ENCODE measurements around the gene PSORS1C2. TPM values are rescaled to one million over a fixed set of nuclear protein-coding genes. Genes with fewer than 3 reads are reported as not detected.

PSORS1C2 gene
- total and polyA plus RNA-seq, 2 experiments from 2014 or later: not detected

GRCh38 chr6:31107052-31107451, 31.8 kb downstream of the PSORS1C2 start:
- H3K4me3 ChIP-seq: no peak overlapping the region
- no peaks in the 10 kb centered on the region for H3K9me3 ChIP-seq (ENCODE audit: low read depth)
- no peaks in the 10 kb centered on the region for H3K4me1 ChIP-seq (ENCODE audit: insufficient read depth)
- H4K20me1 ChIP-seq (ENCODE audit: insufficient read depth, poor library complexity, severe bottlenecking): no peaks in the 10 kb centered on the region
- H3K27me3 ChIP-seq: no peaks in the 10 kb centered on the region
- H3K36me3 ChIP-seq (replicated peaks; ENCODE audit: insufficient read depth, low read depth): no peaks in the 10 kb centered on the region
- no peak overlapping the region for H2AFZ ChIP-seq
- no peaks in the 10 kb centered on the region for H3K79me2 ChIP-seq
- H3K27ac ChIP-seq: no peak overlapping the region
- TF ChIP-seq EZH2 (IDR thresholded peaks at IDR 0.05; ENCODE audit: borderline replicate concordance) (no peak), CTCF (IDR thresholded peaks at IDR 0.05; ENCODE audit: poor library complexity) (no peak), EZH2phosphoT487 (IDR thresholded peaks at IDR 0.05; ENCODE audit: low read depth, severe bottlenecking, unreplicated experiment) (no peak)
- 74% methylated on average over 4 of the region's 4 CpGs for WGBS (ENCODE audit: low lambda C conversion rate, missing lambda C conversion rate)
- no peaks in the 10 kb centered on the region for H3K9me2 ChIP-seq (replicated peaks; ENCODE audit: insufficient read depth)
- H3K4me2 ChIP-seq: no peak overlapping the region
- no peak for DNase-seq (ENCODE audit: low spot score)

GRCh38 chr6:31103136-31103535, 35.7 kb downstream of the PSORS1C2 start:
- DNase-seq (ENCODE audit: low spot score): no peak
- Histone ChIP-seq H3K27ac (no peak overlapping the region), H3K9me3 (ENCODE audit: low read depth) (no peaks in the 10 kb centered on the region), H3K27me3 (no peaks in the 10 kb centered on the region), H3K4me2 (no peak overlapping the region), H3K9me2 (replicated peaks; ENCODE audit: insufficient read depth) (no peaks in the 10 kb centered on the region), H3K4me1 (ENCODE audit: insufficient read depth) (no peaks in the 10 kb centered on the region), H4K20me1 (ENCODE audit: insufficient read depth, poor library complexity, severe bottlenecking) (no peaks in the 10 kb centered on the region), H3K4me3 (no peak overlapping the region), H3K36me3 (replicated peaks; ENCODE audit: insufficient read depth, low read depth) (no peaks in the 10 kb centered on the region), H3K79me2 (no peaks in the 10 kb centered on the region), H2AFZ (no peak overlapping the region)
- WGBS (ENCODE audit: low lambda C conversion rate, missing lambda C conversion rate): 98% methylated on average over 2 of the region's 2 CpGs
- no peak for TF ChIP-seq EZH2 (IDR thresholded peaks at IDR 0.05; ENCODE audit: borderline replicate concordance)

GRCh38 chr6:31098449-31098938, 40.4 kb downstream of the PSORS1C2 start:
- no peaks in the 10 kb centered on the region for H3K9me2 ChIP-seq (replicated peaks; ENCODE audit: insufficient read depth)
- WGBS (ENCODE audit: low lambda C conversion rate, missing lambda C conversion rate): over 99% methylated on average over 4 of the region's 4 CpGs
- no peak for DNase-seq (ENCODE audit: low spot score)
- no peaks in the 10 kb centered on the region for H3K36me3 ChIP-seq (replicated peaks; ENCODE audit: insufficient read depth, low read depth)
- no peak overlapping the region for H3K27ac ChIP-seq
- no peak for TF ChIP-seq CTCF (IDR thresholded peaks at IDR 0.05; ENCODE audit: poor library complexity)
- no peak for TF ChIP-seq EZH2 (IDR thresholded peaks at IDR 0.05; ENCODE audit: borderline replicate concordance)
- TF ChIP-seq EZH2phosphoT487 (IDR thresholded peaks at IDR 0.05; ENCODE audit: low read depth, severe bottlenecking, unreplicated experiment): no peak
- H3K4me3 ChIP-seq: no peak overlapping the region
- peaks cover 3% of the 10 kb centered on the region for H3K4me1 ChIP-seq (ENCODE audit: insufficient read depth)
- H3K4me2 ChIP-seq: no peak overlapping the region
- H2AFZ ChIP-seq: no peak overlapping the region
- H3K9me3 ChIP-seq (ENCODE audit: low read depth): no peaks in the 10 kb centered on the region
- no peaks in the 10 kb centered on the region for H3K79me2 ChIP-seq
- H4K20me1 ChIP-seq (ENCODE audit: insufficient read depth, poor library complexity, severe bottlenecking): no peaks in the 10 kb centered on the region
- H3K27me3 ChIP-seq: no peaks in the 10 kb centered on the region

- WGBS (ENCODE audit: low lambda C conversion rate, missing lambda C conversion rate): 84% methylated on average over 5 of the region's 5 CpGs
Measured at GRCh38 chr6:31096656-31097055, 42.2 kb downstream of the PSORS1C2 start.

More at GRCh38 chr6:31096656-31097055, 42.2 kb downstream of the PSORS1C2 start:
- Histone ChIP-seq H3K36me3 (replicated peaks; ENCODE audit: insufficient read depth, low read depth) (no peaks in the 10 kb centered on the region), H3K4me1 (ENCODE audit: insufficient read depth) (peaks cover 3% of the 10 kb centered on the region), H3K79me2 (no peaks in the 10 kb centered on the region), H3K27ac (no peak overlapping the region), H3K27me3 (no peaks in the 10 kb centered on the region), H4K20me1 (ENCODE audit: insufficient read depth, poor library complexity, severe bottlenecking) (no peaks in the 10 kb centered on the region), H3K4me2 (no peak overlapping the region), H2AFZ (no peak overlapping the region), H3K4me3 (no peak overlapping the region), H3K9me2 (replicated peaks; ENCODE audit: insufficient read depth) (no peaks in the 10 kb centered on the region), H3K9me3 (ENCODE audit: low read depth) (no peaks in the 10 kb centered on the region)
- TF ChIP-seq CTCF (IDR thresholded peaks at IDR 0.05; ENCODE audit: poor library complexity): no peak
- TF ChIP-seq EZH2 (IDR thresholded peaks at IDR 0.05; ENCODE audit: borderline replicate concordance): no peak
- TF ChIP-seq EZH2phosphoT487 (IDR thresholded peaks at IDR 0.05; ENCODE audit: low read depth, severe bottlenecking, unreplicated experiment): no peak
- DNase-seq (ENCODE audit: low spot score): no peak

All from hepatocyte (in vitro differentiated cells).